HCT116 (cell line): Measurements from ENCODE around the gene CUBN.
A peak's percentile ranks its signal among the peaks of the same experiment; 100 is the strongest.

Experiments
- EZH2phosphoT487 ChIP-seq: fragments of 200-600 bp; IDR thresholded peaks from 2 replicates; pipeline ENCODE4 v1.6.1; 2018; ENCODE audit warnings: antibody characterized with exemption, borderline replicate concordance
- POLR2A ChIP-seq: IDR thresholded peaks from 2 replicates; pipeline ENCODE4 v1.7.0; 2011; ENCODE audit warnings: borderline replicate concordance; ENCODE audit not compliant: insufficient read depth, insufficient read length; ENCODE audit errors: extremely low read depth
- POLR2AphosphoS5 ChIP-seq: IDR thresholded peaks from 2 replicates; pipeline ENCODE4 v1.6.1; 2011; ENCODE audit warnings: mild to moderate bottlenecking, low read depth, low read length, moderate library complexity
- RAD21 ChIP-seq: IDR thresholded peaks from 2 replicates; pipeline ENCODE4 v1.6.1; 2012; ENCODE audit warnings: low read depth, mild to moderate bottlenecking
- SP1 ChIP-seq: IDR thresholded peaks from 2 replicates; pipeline ENCODE4 v1.6.1; 2012; ENCODE audit warnings: low read depth
- ZBTB33 ChIP-seq: IDR thresholded peaks from 2 replicates; pipeline ENCODE4 v1.6.1; 2011; ENCODE audit warnings: mild to moderate bottlenecking, low read length, moderate library complexity; ENCODE audit not compliant: insufficient replicate concordance; ENCODE audit errors: extremely low read depth
- TF ChIP-seq, protein P1 (sequence below), 3 experiments: fragments of 200-600 bp in 1 of 3; sonication (generic) in 1 of 3; IDR thresholded peaks in 2 of 3; conservative IDR thresholded peaks in 1 of 3; 2 replicates each; pipeline ENCODE4 v1.5.1; 2012 to 2017; ENCODE audit warnings: low read depth in 2 of 3, low read length in 2 of 3, antibody characterized with exemption in 1 of 3, borderline replicate concordance in 1 of 3, control low read depth in 1 of 3, mild to moderate bottlenecking in 1 of 3, mixed read lengths in 1 of 3, mixed run types in 1 of 3, moderate library complexity in 1 of 3; ENCODE audit not compliant: insufficient read depth in 1 of 3
- TF ChIP-seq, protein P2 (sequence below): IDR thresholded peaks from 2 replicates; pipeline ENCODE4 v1.6.1; 2012; ENCODE audit warnings: low read depth

GRCh38 chr10:17029581-17030271 is 99.9 kb downstream of the CUBN start:
- TF ChIP-seq, protein P1, sequence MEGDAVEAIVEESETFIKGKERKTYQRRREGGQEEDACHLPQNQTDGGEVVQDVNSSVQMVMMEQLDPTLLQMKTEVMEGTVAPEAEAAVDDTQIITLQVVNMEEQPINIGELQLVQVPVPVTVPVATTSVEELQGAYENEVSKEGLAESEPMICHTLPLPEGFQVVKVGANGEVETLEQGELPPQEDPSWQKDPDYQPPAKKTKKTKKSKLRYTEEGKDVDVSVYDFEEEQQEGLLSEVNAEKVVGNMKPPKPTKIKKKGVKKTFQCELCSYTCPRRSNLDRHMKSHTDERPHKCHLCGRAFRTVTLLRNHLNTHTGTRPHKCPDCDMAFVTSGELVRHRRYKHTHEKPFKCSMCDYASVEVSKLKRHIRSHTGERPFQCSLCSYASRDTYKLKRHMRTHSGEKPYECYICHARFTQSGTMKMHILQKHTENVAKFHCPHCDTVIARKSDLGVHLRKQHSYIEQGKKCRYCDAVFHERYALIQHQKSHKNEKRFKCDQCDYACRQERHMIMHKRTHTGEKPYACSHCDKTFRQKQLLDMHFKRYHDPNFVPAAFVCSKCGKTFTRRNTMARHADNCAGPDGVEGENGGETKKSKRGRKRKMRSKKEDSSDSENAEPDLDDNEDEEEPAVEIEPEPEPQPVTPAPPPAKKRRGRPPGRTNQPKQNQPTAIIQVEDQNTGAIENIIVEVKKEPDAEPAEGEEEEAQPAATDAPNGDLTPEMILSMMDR (IDR thresholded peaks at IDR 0.05 in 2 of 3, conservative IDR thresholded peaks at IDR 0.05 in 1 of 3; ENCODE audit: borderline replicate concordance in 1 of 3, insufficient read depth in 1 of 3, low read depth in 2 of 3, low read length in 2 of 3), result no peak
- TF ChIP-seq RAD21, result 0 out of 2 replicates have a peak, but pooled peaks have one; percentile 9
- no peak for TF ChIP-seq POLR2AphosphoS5
- TF ChIP-seq SP1, result peak; percentile 60
- no peak for TF ChIP-seq EZH2phosphoT487
- no peak for TF ChIP-seq ZBTB33
- TF ChIP-seq POLR2A, result no peak
- TF ChIP-seq, protein P2, sequence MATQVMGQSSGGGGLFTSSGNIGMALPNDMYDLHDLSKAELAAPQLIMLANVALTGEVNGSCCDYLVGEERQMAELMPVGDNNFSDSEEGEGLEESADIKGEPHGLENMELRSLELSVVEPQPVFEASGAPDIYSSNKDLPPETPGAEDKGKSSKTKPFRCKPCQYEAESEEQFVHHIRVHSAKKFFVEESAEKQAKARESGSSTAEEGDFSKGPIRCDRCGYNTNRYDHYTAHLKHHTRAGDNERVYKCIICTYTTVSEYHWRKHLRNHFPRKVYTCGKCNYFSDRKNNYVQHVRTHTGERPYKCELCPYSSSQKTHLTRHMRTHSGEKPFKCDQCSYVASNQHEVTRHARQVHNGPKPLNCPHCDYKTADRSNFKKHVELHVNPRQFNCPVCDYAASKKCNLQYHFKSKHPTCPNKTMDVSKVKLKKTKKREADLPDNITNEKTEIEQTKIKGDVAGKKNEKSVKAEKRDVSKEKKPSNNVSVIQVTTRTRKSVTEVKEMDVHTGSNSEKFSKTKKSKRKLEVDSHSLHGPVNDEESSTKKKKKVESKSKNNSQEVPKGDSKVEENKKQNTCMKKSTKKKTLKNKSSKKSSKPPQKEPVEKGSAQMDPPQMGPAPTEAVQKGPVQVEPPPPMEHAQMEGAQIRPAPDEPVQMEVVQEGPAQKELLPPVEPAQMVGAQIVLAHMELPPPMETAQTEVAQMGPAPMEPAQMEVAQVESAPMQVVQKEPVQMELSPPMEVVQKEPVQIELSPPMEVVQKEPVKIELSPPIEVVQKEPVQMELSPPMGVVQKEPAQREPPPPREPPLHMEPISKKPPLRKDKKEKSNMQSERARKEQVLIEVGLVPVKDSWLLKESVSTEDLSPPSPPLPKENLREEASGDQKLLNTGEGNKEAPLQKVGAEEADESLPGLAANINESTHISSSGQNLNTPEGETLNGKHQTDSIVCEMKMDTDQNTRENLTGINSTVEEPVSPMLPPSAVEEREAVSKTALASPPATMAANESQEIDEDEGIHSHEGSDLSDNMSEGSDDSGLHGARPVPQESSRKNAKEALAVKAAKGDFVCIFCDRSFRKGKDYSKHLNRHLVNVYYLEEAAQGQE, result no peak
